Activated effector memory CD4-positive, alpha-beta T cell treated with anti-CD3 and anti-CD28 coated beads, Interleukin-2, amount 50 U/mL, for 16 hours (primary cell): Measurements from ENCODE around the gene DYNLT1.
"Not testable (repeated sequence)": the region's sequence is repeated elsewhere in the genome, so short reads cannot be mapped to it uniquely, and the experiment has no call there.

Experiments used
- DNase-seq: peaks from one replicate; pipeline ENCODE4 v3.0.0-alpha.2; 2020

The DYNLT1 gene

DNA sequence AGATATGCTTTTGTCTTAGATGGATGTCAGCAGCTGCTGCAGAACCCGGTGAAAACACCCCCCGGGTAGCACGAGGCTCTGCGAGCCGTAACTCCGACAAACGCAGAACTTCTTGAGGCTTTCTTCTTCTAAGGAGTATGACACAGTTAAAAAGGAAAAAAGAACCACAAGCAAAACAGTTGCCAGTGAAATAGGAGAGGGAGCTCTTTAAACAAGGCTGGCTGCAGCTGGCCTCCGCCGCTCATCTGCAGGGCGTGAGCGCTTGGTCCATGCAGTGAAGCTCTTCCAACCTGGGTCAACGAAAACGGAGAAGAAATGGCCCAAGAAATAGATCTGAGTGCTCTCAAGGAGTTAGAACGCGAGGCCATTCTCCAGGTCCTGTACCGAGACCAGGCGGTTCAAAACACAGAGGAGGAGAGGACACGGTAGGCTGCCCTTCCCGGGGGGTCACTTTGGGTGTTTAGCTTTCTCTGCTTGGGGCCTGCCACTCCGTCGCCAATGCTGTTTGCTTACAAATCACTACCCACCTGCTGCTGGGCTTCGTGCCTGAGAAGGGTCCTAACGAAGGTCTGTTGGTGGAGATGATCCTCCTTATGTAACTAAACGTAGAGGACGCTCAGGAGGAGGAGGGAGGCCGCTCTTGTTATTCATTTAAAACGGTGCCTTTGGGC lies 18.5 kb upstream of the DYNLT1 start:
- DNase-seq = peak; percentile 48

DNA sequence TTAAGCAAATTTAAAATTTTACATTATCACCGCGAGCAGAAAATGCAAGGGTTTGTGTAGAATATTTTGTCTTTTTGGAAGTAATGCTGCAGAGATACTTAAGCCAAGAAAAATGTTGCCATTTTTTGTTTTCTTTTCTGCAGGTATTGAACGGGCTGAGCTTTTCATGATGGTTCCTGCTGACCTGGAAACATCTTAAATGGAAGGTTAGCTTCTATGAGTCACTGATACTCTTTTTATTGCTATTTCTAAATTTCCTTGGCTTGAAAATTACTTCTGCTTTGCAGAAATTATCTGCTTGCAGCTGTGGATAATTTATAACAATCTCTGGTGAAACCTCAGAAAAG lies 18.0 kb upstream of the DYNLT1 start:
- DNase-seq = no peak

DNA sequence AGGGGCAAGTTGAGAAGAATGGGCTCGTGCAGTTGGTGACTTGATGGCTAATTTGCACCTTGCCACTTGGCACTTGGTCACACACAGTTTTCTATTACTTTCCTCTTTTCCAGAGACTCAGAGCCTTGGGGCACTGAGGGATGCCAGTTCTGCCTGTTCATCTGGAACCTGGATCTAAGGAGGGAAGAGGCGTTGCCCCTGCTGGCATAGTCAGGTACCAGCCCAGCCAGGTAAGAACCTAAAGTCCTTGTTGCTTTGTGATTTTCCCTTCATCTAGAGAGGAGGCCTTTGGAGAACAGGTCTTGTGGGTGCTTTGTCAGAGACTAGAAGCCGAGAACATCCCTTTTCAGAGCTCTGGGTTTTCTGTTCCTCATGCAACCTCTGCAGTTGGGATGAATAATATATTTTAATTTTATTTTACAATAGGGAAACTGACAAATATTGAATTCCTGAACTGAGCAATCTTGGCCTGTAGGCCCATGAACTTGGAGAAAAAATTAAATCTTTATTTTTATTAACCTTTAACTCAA lies 16.7 kb upstream of the DYNLT1 start:
- no peak for DNase-seq

DNA sequence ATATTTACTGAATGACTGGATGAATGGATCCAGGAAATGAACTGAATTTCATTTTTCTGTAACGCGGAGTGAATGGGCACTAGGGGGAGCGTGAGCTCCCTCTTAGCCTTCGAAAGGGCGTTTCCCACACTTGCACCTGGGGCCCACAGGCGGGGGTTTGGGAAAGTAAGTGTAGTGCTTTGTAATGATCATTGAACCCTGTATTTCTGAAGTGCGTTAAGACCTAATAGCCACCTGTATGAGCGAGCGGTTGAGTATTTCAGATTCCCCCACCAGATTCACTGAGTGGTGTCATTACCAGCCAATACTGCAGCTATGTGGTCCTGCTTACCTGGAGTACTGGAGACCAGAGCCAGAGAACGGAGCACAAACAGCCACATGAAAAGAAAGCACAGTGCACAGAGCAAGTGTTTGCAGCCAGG lies 15.8 kb upstream of the DYNLT1 start:
- DNase-seq = peak; percentile 74

DNA sequence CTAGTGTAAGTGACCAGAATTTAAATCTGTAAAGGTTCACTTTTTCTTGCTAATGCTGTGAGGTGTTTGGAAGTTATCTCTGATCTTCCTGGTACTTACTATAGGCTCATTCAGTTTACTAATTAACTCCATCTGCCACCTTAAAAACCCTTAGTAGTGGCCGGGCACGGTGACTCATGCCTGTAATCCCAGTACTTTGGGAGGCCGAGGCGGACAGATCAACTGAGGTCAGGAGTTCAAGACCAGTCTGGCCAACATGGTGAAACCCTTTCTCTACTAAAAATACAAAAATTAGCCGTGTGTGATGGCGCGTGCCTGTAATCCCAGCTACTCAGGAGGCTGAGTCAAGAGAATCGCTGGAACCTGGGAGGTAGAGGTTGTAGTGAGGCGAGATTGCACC lies 12.4 kb upstream of the DYNLT1 start:
- not testable (repeated sequence) for DNase-seq

DNA sequence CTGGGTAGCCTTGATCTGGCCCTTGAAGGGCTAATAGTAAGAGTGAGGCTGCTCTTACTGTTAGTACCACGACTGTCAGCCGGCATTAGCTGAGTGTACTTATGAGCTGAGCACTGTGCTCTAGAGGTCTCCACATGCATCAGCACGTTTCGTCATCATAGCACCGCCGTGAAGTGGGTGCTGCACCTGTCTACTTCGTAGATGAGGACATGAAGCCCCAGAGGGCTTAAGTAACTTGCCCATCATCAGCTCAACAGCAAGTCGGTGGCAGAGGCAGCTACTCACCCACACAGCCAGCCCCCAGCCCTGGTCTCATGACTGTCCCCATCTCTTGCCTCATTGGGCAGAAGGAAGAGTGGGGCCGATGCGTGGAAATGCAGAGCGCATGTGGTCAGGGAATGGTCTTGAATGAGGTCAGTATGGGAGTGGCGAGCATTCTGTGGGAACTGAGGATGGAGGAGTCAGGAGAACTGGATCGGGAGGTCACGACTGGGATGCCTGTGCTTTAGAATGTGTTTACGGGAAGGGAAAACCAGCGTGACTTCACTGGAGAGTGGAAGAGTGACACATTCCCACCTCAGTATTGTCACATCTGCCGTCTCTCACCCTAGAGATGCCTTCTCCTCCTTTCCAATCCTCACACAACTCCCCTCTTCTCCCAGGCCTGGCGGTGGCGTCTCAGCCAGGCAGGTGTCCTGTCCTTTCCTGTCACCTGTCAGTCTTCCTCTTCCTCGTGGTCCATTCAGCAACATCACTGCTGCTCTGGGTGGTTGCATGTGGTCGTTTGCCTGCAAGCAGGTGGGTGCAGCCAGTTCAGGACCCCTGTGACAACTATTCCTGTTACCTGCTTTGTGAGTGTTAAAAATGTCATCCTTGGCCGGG lies 11.3 kb upstream of the DYNLT1 start:
- no peak for DNase-seq

DNA sequence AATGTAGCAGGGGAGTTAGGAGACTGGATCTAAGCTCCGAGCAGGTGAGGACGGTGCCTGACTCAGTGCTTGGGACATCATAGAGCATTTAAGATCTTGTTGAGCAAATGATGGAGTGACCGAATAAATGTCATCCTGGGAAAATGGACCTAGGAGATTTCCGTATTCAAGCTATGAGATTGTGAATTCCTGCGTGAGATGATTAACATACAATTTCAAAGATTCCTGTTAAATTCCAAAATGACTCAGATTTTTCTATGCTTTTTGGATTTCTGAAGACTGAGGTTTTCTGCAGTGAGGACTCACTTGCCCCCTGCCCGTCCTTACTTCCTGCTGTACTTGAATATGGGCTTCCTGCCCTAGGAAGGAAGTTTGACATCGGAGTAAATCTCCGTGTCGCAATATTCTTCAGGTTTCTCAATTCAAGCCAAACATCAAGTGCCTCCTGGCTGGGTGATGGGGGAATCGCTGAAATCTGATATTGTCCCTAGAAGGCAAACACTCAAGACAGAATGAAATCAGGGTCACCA lies 10.5 kb upstream of the DYNLT1 start:
- no peak for DNase-seq

DNA sequence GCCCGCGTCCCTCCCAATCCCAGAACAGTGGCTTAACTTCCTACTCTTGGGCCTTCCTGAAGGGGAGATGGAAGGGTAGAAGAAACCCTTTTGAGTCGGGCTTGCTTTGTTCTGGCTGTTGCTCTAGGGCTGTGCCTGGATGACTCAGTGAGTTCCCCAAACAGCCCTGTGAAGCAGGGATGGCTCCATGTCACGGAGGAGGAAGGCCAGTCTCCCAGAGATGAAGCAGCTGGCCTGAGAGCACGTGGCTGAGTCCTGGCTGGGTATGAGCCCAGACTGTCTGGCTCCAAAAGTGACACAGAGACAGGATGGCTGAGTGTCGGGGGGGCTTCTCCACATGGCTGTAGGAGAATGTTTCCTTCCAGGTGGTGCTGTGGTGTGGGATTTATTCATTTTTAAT lies 10.0 kb upstream of the DYNLT1 start:
- no peak for DNase-seq

DNA sequence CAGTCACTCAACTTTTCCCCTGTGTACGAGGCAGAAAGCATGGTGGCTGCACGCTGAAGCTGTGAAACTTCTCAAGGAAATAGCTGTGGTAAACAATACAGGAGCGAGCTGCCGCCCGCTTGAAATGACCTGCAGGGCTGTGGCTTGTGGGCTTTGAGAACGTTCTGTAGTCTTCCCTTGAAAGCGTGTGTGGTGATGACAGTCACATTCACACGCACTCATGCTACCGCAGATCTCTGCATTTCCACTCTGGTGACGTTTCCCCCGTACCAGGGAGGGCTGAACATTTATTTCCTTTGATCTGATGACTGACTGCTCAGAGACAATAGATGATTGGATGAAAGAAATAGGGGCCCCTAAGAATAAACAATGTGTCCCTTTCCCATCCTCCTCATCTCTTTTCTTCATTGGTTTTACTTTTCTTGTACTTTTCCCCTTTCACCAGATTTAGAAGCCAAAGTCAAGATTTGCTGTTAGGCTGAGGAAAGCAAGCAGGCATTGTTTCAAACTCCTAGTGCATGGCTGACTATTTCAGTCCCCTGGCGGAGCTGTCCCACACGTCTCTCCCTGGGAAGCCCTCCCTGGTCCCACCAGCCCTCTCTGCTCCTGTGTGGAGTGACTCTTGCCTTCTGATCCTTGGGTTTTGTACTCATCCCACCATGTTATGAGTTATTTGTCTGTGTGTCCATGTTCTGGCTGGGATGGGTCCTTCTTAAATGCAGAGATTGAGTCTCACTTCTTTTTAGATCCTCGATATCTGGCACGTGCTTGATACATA lies 9.2 kb upstream of the DYNLT1 start:
- peak; percentile 94 for DNase-seq

DNA sequence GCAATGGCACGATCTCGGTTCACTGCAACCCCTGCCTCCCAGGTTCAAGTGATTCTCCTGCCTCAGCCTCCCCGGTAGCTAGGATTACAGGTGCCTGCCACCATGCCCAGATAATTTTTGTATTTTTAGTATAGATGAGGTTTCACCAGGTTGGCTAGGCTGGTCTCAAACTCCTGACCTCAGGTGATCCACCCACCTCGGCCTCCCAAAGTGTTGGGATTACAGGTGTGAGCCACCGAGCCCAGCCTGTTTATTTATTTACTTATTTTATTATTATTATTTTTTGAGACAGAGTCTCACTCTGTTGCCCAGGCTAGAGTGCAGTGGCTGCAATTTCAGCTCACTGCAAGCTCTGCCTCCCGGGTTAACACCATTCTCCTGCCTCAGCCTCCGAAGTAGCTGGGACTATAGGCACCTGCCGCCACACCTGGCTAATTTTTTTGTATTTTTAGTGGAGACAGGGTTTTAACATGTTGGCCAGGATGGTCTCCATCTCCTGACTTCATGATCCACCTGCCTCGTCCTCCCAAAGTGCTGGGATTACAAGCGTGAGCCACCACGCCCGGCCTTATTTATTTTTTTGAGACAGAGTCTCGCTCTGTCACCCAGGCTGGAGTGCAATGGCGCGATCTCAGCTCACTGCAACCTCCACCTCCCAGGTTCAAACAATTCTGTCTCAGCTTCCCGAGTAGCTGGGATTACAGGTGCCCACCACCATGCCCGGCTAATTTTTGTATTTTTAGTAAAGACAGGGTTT lies 7.6 kb upstream of the DYNLT1 start:
- peak; percentile 24 for DNase-seq

DNA sequence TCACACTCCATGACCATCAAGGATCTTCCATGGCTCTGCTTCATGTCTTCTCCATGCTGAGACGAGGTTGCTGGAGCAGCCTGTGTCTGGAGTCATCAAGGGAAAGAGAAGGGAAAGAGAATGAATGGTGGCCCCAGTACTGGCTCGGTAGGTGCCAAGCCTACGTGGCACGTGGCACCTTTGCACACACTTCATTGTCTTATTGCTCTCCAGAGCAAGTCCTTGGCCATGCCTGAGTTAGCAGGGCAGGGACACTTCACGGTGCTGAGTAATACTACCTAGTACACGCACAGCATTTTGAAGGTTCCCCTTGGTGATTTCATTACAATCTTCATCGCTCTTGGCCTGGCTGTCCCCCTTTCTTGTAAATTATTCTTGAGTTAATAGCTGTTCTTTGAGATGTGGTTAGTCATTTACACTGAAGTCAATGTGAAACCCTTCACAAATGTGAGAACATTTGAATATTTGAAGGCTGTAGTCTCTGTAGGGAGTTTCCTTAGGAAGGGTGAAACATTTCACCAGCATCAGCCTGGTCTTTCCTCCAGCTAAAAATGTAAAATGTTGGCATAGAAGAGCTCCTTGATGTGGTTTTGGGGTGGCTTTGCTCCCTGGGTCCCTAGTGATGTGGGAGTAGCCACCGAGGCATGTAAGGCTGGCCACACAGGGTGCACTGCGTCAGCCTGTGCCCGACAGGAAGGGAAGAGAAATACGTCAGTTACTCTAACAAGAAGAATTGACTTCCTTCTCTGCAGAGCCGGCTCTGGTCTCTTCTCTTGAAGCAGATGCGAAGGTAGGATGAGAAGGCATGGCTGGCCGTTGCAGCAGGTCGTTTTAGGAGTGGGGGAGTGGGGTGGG lies 5.0 kb upstream of the DYNLT1 start, which contains the start of gene SYTL3:
TSS of gene SYTL3 (plus strand) at position 766 of the 855 bp plus-strand sequence. CDS start 13,215 bp downstream, outside the sequence.
- DNase-seq = peak; percentile 90

DNA sequence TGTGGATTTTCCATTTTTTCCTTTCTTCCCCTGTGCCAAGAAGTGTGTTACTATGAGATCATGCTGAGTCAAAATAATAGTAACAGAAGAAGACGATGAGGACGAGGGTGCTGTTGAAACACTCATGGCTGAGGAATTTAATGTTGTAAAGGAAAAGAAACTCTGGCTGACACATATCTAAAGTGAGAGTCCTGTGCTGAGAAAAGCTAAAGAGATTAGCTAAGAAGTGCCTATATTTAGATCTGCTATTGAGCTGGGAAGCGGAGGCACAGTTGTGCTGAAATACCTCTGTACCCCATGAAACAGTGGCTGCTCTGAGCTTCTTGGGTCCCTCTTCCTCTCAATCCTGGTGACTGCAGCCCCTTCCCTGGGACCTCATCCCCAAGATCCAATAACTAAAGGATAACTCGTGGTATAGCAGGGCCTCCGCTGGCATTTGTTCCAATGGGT lies 4.2 kb upstream of the DYNLT1 start:
- peak; percentile 62 for DNase-seq

DNA sequence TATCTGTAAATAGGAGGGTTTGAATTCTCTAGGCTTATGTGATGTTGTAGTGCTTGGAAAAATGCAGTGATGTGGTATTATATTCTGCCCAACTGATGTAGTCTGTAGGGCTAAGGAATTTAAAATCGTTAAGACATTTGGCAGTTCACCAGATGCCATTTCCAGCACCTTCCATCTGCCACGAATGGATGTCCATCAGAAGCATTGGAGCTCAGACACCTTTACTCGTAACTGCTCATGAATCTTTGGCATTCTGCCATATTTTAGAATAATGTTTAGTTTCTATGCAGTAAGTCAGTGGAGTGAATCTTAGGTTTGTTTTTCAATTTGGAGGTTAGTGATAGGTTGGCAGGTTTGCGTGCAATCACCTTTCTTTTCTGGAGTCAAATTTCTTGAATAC lies 3.0 kb upstream of the DYNLT1 start:
- no peak for DNase-seq

DNA sequence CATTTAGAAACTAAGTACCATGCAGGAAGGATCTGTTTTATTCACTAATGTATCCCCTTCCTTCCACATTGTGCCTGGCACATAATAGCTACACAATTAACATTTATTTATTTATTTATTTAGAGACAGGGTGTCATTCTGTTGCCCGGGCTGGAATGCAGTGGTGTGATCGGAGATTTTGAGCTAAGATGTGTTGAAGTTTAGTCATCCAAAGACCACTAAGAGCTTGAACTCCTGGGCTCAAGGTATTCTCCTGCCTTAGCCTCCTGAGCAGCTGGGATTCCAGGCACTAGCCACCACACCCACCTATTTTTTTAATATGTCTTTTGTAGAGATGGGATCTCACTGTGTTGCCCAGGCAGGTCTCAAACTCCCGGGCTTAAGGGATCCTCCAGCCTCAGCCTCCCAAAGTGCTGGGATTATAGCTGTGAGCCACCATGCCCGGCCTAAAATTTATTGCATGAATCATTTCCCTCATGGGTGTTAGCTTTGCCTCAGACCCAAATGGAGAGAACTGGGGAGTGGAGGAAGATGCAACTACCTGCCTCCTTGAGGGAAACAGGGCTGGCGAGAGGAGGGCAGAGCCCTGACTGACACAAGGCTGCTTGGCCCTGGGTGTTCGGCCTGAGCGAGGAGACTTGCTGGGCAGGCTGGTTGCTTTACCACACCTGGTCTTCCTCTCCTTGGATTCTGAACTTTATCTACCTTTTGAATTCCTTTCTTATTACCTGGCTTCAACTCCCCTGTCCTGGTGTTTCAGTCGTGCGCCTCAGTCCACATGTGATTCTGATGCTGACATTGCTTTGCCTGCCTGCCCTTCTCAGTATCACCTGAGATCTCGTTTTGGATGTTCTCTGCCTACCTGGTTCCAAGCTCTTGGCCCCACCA lies 1.7 kb upstream of the DYNLT1 start:
- peak; percentile 62 for DNase-seq

DNA sequence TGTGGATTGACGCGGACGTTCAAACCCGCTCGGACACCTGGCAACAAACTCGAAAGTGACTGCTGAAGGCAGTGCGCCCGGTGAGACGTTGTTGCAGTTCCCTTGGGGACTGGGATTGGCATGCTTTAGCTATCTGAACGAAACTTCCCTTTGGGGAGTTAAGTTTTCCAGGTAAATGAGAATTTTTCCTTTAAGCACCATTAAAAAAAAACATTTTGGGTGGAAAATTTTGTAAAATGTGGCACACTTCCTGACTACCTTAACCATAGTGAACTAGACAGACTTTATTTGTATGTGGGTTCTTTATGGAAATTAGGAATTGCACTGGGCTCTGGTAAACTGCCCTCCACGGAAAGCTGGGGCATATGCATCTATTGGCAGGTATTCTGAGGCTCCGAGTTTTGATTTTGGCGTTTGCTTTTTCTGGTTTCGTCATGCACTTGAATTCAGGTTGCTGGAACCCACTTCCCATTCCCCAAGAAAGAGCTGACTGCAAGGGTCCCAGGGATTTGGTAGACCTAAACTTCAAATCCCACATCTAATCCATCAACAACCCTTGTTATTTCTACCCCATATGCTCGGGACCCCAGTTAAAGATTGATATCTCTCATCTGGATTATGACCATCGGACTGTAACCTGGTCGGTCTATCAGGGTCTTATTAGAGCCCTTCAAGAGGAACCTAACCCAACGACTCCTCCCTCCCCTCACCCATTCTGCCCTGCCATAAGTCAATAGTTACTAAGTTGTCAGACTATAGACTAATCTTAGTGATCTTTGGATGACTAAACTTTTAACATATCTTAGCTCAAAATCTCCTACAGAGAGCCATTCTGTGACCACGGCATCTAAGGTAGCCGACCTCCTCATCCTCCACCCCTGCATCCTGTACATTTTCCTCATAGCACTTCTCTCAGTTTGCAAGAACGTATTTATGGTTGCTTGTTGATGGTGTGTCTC lies 800 bp upstream of the DYNLT1 start:
- peak; percentile 60 for DNase-seq

DNA sequence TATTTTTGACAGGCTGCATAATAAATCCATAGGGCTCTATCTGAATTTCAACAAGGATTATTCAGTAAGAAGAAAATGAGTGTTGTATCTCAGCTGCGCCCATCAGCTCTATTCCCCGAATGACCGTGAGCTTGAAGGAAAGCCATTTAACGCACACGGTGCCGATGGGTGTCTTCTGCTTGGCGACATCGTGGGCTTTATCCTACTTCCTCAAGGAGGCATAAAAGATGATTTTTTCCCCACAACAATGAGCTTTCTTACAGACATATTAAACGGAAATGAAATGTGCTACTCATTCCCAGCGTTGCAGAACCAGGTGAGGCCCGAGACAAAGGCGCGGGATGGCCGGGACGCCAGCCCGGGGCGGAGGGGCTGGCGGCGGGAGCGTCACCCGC lies 710 bp downstream of the DYNLT1 start:
- no peak for DNase-seq

DNA sequence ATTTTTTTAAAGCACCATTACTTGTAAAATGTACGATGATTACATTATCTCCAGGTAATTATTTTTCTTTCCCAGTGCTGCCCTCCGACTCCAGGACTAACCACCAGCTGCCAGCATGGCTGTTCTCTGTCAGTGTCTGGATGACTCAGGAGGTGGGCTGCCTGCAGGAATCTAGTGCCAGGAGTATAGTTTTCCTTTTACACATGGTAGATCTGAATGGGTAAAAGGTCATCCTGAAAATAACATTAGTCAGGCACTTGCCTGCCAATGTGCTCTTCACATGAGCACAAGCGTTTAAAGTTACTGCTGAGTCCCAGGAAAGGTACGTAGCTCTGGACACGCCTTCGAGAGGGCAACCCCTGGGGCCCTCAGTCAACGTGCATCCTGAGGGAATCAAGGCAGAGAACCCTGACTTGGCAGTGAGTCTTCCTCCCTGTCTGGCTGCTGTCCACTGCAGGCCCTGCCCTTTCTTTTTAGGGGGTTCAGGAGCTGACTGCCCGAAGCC lies 2.4 kb downstream of the DYNLT1 start:
- DNase-seq = no peak

DNA sequence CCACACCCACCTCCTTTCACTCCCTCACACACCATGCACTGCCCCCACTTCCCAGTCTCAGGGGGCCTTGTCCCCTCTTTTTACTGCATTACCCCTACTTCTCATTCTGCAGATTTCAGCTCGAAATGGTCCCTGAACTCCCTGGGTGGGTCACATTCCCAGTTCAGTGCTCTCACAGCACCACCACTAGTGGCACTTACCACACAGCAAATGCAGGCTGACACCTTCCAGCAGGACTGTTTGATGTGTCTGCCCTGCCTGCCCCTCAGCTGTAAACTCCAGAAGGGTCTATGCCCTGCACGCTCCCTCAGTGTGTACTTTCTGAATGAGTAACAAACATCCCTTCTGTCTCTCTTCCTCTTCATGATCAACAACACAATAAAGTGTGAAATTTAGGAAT lies 4.0 kb downstream of the DYNLT1 start:
- no peak for DNase-seq

DNA sequence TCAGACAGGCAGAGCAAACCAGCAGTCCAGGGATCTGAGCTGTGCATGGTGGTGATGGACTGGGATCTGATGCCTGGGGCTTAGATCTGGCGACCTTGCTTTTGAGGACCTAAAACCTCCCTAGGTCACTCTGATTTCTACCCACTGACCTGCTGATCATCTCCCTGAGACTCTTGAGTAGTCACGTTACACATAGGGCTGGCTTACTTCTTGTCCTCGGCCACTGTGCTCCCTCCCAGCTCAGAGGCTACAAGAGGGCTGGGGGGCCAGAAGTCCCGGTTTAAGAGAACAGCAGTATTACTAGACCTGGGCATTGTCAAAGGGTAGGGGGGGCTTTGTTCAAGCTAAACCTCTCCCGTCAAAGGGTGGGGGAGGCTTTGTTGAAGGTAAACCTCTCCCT lies 5.5 kb downstream of the DYNLT1 start:
- DNase-seq = no peak
